ENCODE results near the gene HRNR.

The HRNR gene

DNA sequence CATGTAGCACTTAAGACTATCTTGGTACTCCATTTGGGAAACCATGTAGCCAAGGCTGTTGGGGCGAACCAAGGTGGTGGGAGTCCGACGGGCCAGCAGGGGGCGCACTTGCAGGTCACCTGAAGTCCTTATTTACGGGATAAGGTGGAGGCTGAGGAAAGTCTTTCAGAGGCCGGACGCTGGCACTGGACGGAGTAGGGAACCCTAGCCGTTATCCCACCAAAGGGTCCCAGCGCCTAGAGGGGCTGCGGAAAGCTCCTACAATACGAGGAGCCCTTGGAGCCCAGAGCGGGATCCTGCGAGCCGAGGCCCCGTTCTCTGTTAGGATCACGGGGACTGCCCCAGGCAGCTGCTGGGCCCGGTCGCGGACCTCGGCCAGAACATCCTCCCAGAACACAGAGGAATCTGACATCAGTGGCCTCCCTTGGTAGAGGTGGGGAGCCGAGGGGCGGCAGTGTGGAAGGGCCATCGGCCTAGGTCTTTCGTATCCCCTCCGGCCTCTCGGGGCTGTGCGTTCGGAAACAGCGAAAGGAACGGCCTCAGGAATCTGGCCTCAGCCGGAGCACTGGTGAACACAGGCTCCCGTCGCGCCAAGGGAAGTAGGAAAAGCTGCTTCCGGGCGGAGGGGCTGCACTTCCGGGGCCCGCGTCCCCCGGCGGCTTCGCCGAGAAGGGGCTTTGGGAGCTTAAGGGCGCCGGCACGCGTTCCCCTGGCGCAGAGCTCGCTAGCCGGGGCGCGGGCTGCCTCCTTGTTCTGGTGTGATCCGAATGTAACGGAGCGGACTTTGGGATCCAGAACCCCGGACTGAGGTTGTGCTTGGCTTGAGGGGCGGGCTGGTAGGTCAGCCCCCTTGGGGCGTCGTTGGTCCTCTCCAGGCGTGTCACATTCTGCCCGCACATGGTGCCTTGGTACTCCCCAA, 35.1 kb downstream of the HRNR start:
- DNase-seq: peak; percentile 41

DNA sequence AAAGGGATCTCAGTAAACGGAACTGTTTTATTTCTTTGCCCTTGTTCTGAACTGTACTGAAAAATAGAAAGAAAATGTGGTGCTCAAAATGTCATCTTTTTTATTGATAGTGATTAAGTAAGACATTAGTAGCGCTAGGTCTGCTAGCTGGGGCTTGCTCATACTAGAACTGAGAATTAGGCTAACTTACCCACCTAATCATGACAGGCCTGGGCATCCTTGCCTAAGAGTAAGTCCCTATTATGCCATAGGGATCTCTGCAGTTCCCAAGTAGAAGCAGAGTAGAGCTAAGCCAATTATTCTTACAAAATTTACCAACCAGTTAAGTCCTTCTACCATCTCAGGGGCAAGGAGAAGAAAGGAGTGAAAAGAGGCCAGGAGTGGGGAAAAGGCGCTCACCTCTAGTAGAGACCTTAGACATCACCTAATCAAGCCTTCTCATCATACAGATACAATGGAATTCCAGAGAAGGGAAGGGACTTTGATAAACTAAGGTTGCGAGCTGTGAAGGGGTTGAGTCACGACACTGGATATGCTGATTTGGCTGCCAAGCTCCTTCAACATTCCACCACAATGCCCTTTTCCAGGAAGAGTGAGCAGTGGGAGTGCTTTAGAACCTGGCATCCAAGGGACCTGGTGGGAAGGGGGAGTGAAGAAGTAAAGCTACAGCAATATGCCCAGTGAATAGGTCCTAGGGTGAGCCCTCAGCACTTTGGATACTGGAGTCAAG, 37.3 kb downstream of the HRNR start:
- no peak for DNase-seq

DNA sequence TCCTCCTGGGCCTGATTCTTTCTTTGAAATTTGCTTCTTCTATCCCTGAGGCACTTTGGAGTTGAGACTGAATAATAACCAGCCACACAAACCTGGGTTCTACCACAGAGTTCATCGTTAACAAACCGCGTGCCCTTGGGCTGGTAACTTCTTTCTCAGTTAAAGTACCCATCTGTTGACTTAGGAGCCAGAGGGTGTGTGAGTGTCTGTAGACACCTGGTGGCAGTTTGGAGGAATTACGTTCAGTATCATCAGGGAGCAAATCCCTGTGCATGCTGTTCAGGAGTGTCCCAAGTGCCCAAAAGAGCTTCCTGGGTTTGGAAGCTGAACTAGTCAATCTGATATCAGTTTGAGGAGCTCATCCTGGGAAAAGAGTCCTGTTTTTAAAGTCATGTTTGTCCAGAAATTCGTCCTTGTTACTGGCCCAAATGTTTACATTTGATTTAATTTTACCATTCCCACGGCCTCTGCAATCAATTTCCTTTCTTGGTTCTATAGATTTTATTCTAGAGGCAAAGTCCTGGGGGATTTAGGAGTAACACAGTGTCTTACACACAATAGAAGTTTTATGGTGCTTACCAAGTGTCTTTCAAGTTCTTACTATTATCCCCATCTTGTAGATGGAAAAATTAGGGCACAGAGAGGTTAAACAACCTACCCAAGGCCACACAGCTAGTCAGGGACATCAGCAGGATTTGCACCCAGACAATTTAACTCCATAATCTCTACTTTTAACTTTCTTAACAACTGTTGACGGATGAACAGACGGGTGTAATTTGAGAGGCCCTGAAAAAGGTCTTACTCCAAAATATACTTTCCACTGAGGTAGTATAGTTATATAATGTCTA, 38.2 kb downstream of the HRNR start:
- peak; percentile 81 for DNase-seq

DNA sequence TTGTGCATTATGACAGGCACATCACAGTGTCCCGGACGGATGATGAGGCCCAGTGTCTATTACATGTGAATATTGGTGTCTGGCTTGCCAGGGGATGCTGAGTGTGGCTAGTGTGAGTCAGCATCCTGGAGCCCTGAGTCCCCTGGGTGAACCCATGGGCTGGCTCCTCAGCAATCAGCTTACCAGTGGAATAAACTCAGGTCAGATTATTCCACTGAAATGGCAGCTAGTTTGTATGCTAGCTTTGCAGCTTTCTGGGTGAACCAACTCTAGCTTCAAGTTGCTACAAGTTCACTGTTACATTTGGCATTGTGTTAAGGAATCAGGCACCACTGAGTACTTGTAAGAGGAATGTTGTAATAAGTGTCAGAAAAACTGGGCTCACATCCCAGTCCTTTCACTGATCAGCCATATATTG, 41.0 kb downstream of the HRNR start:
- DNase-seq: peak; percentile 34

DNA sequence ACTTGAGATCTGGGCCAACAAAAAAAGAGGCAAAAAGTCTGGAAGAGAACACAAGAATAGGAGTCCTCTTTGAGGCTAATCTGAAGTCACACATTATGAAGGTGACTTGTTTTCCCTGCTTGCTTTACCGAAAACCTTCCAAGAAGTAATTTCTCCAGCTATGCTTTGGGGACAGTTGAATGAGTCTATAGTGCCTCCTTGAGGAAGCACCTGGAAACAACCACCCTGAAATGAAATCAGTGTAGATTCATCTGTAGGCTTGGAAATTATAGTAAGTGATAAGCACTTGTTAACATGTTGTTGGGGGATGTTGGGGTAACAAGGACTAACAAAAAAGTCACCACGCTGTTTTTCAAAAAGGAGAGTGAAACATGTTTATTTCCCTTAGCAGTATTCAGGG, 41.6 kb downstream of the HRNR start:
- peak; percentile 47 for DNase-seq

DNA sequence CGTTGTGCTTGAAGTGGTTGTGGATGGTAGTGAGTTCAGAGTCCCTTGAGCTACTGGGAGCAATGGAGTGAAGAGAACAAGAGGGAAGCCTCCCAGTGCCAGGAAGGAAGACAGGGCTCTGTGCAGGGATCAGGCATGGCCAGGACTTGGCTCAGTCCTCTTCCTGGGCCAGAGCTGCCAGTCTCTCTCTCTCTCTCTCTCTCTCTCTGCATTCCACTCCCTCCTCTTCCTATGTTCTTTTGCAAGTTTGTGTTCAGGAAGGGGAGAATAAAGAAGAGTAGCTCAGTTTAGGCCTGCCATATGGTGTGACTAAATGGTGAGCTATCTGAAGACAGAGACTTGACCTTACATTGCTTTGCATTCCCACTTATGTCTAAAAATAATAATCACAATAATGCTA, 44.4 kb downstream of the HRNR start:
- no peak for DNase-seq

DNA sequence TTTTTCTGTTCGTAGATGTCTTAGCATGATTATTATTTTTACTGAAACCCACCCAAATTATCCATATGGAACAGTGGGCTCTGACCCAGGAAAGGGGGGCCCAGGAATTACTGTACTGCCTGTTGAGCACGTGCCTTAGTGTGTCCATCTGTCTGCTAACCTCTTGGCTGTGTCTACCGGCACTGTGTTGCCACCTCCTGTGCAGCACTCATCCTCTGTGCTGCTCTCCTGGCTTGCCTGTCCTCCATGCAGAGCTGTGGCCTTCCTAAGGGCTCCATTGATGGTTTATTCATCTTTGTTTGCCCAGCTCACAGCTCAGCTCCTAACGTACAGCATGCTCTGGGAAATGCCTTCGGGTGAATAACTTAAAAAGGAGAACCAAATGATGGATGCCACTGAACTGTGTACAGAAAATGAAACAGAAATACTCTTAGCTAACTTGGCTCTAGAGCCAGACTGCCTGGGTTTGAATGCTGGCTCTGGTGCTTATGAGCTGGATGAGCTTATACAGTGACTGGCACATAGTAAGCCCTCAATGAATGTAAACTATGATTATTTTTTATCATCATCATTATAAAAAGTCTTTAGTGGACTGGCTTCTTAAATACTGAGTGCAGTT, 53.6 kb downstream of the HRNR start:
- DNase-seq: no peak

DNA sequence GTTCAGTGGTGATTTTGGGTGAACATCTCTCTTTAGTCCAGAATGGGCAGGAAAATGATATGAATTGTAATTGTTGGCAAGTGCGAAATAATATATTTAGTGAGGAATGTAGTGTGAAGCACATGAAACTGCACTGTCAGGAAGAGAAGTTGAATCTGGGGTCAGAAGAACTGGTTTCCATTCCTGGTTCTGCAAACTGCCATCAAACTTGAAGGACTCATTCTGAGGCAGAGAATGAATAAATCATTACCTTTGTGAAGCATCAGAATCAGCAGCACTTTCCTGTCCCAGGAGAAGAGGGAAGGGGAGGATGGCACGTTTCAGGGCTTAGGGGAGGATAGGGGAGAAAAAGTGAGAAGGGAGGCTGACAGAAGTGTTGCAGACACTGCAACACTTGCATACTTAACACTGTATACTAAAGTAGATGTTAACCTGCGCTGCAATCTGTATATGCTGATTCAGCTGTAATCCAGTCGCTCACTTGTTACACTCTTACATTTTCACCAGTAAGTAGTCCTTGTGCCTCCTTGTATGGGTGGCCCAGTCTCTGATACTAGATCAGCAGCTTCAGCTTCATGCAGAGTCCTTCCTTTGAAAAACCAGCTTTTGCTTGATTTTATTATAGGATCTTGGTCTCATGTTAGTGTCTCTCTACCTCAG, 54.5 kb downstream of the HRNR start:
- DNase-seq: no peak

DNA sequence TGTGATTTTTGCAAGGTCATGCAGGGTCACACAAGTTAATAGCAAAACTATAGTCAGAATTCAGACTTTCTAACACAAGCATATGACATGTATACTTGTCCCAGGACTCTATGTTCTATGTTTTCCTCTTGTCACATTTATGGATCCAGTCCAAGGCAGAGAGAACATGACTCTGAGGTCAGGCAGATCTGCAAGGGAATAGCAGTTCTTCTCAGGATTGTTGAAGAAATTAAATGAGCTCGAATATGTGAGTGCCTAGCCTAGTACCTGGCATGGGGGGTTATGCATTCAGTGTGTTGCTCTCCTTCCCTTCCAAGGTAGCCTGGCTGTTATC, 55.5 kb downstream of the HRNR start:
- DNase-seq: no peak

DNA sequence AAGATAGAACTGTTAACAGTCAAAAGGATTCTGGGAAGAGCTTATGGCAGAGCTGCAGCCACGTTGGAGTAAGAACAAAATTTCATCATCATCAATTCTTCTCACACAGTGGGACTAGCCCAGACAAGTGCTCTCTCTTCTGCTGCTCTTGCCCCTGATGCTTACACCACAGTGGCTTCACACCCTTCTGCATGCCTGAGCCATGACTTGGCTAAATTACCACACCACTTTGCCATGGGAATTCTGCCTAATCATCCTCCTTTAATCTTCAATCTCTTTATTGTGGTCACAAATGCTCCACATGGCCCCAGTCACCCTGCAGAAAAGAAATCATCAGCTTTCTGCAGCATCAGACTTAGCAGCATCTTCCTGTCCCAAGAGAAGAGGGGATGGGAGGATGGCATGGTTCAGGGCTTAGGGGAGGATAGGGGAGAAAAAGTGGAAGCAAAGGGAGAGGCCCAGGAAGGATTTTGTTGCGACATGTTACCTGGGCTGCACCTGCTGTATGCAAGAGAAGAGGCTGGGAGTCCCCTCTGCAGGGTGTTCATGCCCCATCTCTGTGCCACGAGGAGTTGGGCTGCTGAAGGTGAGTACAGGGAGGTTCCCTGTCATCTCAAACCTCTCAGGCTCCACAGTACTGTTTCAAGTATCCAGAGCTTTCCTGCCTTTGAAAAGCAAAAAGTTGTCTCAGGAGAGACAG, 56.0 kb downstream of the HRNR start:
- no peak for DNase-seq

DNA sequence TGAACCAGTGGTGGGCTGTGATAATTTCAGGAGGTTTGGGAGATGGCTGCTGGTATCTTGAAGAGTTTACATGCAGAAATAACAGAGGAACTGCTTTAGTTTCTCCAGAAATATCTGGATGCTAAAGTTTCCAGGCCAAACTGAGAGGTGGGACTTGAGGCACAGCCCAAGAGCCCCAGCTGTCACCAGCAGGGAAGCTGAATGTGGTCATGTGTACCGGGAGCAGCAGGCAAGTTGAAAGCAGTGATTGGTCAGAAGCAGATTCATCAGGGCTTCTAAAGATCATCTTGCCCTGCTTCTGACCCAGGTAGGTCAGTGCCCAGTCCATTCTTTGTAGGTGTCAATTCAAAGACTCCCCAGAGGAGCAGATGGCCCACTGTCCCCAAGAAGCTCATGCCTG, 57.0 kb downstream of the HRNR start:
- no peak for DNase-seq

DNA sequence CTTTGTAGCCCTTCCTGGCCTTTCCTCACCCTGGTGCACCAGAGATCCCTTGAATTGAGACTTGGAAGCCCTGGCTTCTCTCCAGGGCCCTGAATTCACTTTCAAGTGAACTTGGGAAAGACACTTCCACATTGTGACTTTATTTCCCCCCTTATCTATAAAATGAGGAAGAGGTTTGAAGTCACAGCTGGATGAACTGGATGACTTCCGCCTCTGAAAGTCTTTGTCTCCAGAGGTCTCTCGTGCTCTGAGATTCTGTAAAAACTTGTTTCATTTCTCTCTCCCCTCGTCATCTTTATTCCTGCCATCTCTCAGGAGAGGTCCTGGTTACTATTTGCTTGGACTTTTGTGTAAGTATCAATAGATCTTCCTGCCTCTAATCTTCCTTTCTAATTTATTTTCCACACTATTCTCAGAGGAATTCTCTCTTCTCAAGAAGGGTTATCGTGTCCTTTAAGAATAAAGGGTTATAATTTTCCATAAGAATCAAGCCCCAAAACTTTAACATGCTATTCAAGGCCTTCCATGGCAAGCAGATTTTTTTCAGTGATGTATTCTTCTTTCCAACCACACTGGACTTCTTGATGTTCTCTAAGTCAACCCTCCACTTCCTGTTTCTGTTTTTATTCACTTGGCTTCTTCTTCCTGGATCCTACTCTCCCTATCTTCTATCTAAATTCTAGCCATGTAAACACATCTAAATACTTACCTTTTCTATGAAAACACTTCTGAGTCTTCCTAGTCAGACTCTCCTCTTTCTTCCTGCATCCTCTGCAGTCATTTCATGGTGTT, 58.5 kb downstream of the HRNR start:
- no peak for DNase-seq

DNA sequence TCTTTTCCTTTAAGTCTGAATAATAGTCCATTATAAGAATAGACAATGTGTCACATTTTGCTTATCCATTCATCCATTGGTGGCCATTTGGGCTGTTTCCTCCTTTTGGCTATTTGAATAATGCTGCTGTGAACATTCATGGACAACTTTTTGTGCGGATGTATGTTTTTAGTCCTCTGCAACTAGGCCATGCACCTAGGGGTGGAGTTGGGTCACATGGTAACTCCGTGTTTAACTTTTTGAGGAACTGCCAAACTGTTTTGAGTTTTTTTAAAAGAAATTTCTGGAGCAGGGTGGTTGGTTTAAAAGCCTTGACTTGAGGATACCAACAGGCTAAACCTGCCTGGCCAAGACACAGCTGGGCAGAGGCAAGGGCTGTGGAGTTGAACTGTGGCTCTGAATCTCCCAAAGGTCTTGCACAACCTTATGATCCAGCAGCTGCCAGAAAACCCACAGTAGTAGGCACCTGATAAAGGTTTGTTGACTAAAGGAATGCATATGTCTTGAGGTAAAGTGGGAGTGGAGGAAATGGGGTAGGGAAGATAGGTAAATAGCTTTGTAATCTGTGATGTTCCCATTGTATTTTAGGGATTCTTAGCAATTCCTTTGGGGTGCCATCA, 59.4 kb downstream of the HRNR start:
- DNase-seq: no peak

DNA sequence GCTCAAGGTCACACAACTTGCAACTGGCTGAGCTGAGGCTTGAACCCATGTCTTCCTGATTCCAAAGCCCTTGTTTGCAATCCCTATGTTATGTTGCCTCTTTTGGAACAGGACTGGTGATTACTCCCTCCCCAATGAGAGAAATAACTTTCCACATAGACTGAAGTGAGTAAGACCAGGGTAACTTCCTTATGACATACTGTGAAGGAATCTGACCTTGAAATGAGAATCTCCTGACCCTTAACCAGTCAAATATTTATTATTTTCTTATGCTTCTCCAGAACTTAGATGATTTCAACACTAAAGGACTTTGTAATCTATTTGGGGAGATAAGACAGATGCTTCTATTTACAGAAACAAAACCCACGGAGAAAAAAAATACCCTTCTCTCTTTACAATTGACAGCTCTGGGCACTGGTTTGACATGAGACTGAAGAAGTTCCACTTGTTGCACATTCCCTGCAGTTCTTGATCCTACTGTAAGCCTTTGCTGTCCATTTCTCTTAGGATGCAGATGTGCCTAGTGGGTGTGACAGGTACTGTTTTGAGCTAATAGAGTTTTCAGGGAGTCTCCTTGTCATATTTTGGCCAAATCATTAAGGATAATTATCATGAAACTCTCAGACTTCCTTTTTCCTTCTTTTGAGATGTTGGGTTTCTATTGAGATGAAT, 61.1 kb downstream of the HRNR start:
- no peak for DNase-seq

Measured in NCI-H69 (cell line).